CD4-positive, alpha-beta T cell (primary cell): ENCODE measurements around the gene SLC35C1. TPM values are rescaled to one million over a fixed set of nuclear protein-coding genes. Genes with fewer than 3 reads are reported as not detected.

Source experiments
- ATAC-seq: fragments of 200-7000 bp; cut with Tn5 transposase; one replicate; pipeline ENCODE4 v1.10.0; 2022; ENCODE audit warnings: mild to moderate bottlenecking; ENCODE audit not compliant: poor library complexity
- CTCF ChIA-PET: fragments of 350-600 bp; sonication (Branson Sonifier 250); formaldehyde crosslinking; loops from one replicate; lab custom pipeline; 2021; ENCODE audit warnings: antibody characterized with exemption, inconsistent platforms; lab: Charles Lee
- POLR2A ChIA-PET: fragments of 350-600 bp; sonication (Branson Sonifier 250); formaldehyde crosslinking; loops from one replicate; lab custom pipeline; 2021; ENCODE audit warnings: antibody characterized with exemption, inconsistent platforms; lab: Charles Lee
- DNase-seq, 14 experiments: peaks; one replicate each; pipeline ENCODE4 v3.0.0-alpha.2; 2013 to 2020; ENCODE audit warnings: mixed read lengths in 2 of 14
- H3K27ac ChIP-seq, 2 donors: one replicate each; pipeline versions ENCODE4 v1.5.1 to v1.7.0; 2013; ENCODE audit warnings: low read length in 2 of 2, low read depth in 1 of 2, mild to moderate bottlenecking in 1 of 2
- H3K27me3 ChIP-seq, 2 experiments: 1 replicate in 1 of 2; 2 replicates in 1 of 2; pipeline versions ENCODE4 v1.6.1 to v1.7.0; 2013; ENCODE audit warnings: low read length in 2 of 2, control low read depth in 1 of 2, mild to moderate bottlenecking in 1 of 2, moderate library complexity in 1 of 2; ENCODE audit not compliant: insufficient read depth in 2 of 2, control insufficient read depth in 1 of 2
- H3K36me3 ChIP-seq: one replicate; pipeline ENCODE4 v1.6.1; 2013; ENCODE audit warnings: low read length, control low read depth; ENCODE audit not compliant: insufficient read depth
- H3K4me1 ChIP-seq: one replicate; pipeline ENCODE4 v1.6.1; 2013; ENCODE audit warnings: low read length, control low read depth; ENCODE audit not compliant: insufficient read depth
- H3K4me3 ChIP-seq: one replicate; pipeline ENCODE4 v1.5.1; 2013; ENCODE audit warnings: mild to moderate bottlenecking, low read length, moderate library complexity
- H3K9me3 ChIP-seq, 2 experiments: 1 replicate in 1 of 2; 2 replicates in 1 of 2; pipeline versions ENCODE4 v1.6.1 to v1.7.0; 2013; ENCODE audit warnings: low read length in 2 of 2, mild to moderate bottlenecking in 2 of 2, control low read depth in 1 of 2, moderate library complexity in 1 of 2; ENCODE audit not compliant: control insufficient read depth in 1 of 2, insufficient read depth in 1 of 2
- H3K27ac Mint-ChIP-seq: one replicate; pipeline ENCODE4 v1.8.0; 2020; ENCODE audit warnings: mixed read lengths
- H3K27me3 Mint-ChIP-seq: one replicate; pipeline ENCODE4 v1.8.0; 2021; ENCODE audit warnings: mixed read lengths
- H3K36me3 Mint-ChIP-seq: one replicate; pipeline ENCODE4 v1.8.0; 2021; ENCODE audit warnings: low read depth, mixed read lengths
- H3K4me1 Mint-ChIP-seq: one replicate; pipeline ENCODE4 v1.8.0; 2021; ENCODE audit warnings: low read depth, mixed read lengths
- H3K4me3 Mint-ChIP-seq: one replicate; pipeline ENCODE4 v1.8.0; 2020; ENCODE audit warnings: mild to moderate bottlenecking, mixed read lengths
- H3K9me3 Mint-ChIP-seq: one replicate; pipeline ENCODE4 v1.8.0; 2020; ENCODE audit warnings: mixed read lengths
- intact Hi-C, 2 experiments: fragments of 100-400 bp; cut with DNase I in 1 of 2; cut with micrococcal nuclease in 1 of 2; formaldehyde crosslinking; loops; one replicate each; pipeline versions ENCODE4 v1.15.1 to v1.9.0; 2023 to 2025; cut with DNase I, micrococcal nuclease
- total RNA-seq, 174 experiments: library from RNA in 2 of 174; stranded (reverse) in 2 of 174; gene quantifications; one replicate each; pipeline ENCODE4 v1.2.3 and lab custom pipeline; 2021 to 2026
- TF ChIP-seq, protein P1 (sequence below): fragments of 200-600 bp; IDR thresholded peaks from one replicate; pipeline ENCODE4 v1.8.0; 2022; ENCODE audit warnings: antibody characterized with exemption, mild to moderate bottlenecking

Gene SLC35C1
- total RNA-seq, 2 experiments from 2014 or later: 4.4 to 4.9 TPM

DNA sequence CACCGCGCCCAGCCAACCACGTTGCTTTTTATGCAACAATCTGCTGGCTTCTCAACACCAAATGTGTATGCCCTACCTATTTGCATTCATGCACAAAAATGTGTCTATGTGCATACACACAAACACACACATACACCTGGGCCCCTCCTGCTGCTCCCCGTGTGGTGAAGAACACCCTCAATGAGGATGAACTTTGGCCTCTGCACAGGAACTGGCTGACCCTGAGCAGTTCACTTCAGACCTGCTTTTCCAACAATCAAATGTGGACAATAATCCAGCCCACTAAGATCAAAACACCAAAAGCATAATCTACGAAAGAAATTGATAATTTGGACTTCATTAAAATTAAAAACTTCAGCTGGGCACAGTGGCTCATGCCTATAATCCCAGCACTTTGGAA lies 25.3 kb upstream of the SLC35C1 start:
- Histone ChIP-seq H3K4me1 (no peaks in the 10 kb centered on the region), H3K27ac (no peak overlapping the region), H3K4me3 (no peak overlapping the region), H3K27me3 (no peaks in the 10 kb centered on the region), H3K36me3 (no peaks in the 10 kb centered on the region), H3K9me3 (no peaks in the 10 kb centered on the region)
- no peaks in the 10 kb centered on the region for H3K4me1 Mint-ChIP-seq
- no peak for DNase-seq
- H3K27me3 Mint-ChIP-seq: peaks cover 14% of the 10 kb centered on the region
- H3K9me3 Mint-ChIP-seq: no peaks in the 10 kb centered on the region
- no peak for ATAC-seq
- ChIA-PET POLR2A (no interaction called here), CTCF (no interaction called here)
- TF ChIP-seq, protein P1, sequence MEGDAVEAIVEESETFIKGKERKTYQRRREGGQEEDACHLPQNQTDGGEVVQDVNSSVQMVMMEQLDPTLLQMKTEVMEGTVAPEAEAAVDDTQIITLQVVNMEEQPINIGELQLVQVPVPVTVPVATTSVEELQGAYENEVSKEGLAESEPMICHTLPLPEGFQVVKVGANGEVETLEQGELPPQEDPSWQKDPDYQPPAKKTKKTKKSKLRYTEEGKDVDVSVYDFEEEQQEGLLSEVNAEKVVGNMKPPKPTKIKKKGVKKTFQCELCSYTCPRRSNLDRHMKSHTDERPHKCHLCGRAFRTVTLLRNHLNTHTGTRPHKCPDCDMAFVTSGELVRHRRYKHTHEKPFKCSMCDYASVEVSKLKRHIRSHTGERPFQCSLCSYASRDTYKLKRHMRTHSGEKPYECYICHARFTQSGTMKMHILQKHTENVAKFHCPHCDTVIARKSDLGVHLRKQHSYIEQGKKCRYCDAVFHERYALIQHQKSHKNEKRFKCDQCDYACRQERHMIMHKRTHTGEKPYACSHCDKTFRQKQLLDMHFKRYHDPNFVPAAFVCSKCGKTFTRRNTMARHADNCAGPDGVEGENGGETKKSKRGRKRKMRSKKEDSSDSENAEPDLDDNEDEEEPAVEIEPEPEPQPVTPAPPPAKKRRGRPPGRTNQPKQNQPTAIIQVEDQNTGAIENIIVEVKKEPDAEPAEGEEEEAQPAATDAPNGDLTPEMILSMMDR: no peak
- H3K36me3 Mint-ChIP-seq: no peaks in the 10 kb centered on the region
- no peak overlapping the region for H3K4me3 Mint-ChIP-seq
- no peak overlapping the region for H3K27ac Mint-ChIP-seq
- intact Hi-C loops: no loop called here

DNA sequence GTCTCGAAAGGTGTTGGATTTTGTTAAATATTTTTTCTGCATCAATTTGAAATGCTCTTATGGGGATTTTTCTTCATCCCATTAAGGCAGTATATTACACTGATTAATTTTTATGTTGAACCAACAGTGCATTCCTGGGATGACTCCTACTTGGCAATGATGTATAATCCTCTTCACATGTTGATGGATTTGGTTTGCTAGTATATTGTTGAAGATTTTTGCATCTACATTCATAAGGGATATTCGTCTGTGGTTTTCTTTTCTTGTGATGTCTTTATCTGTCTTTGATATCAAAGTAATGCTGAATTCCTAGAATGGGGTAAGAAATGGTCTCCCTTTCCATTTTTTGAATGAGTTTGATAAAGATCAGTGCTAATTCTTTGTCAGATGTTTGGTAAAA lies 18.7 kb upstream of the SLC35C1 start:
- CTCF ChIA-PET: no interaction called here
- POLR2A ChIA-PET: no interaction called here
- Histone ChIP-seq H3K27me3 (peaks cover 4 to 7% of the 10 kb centered on the region in 2 experiments), H3K27ac (no peak overlapping the region), H3K4me1 (no peaks in the 10 kb centered on the region), H3K9me3 (peaks cover 3 to 14% of the 10 kb centered on the region in 2 experiments), H3K36me3 (no peaks in the 10 kb centered on the region), H3K4me3 (no peak overlapping the region)
- ATAC-seq: no peak
- TF ChIP-seq, protein P1: no peak
- DNase-seq: no peak
- Mint-ChIP-seq H3K27me3 (peaks cover 30% of the 10 kb centered on the region), H3K27ac (no peak overlapping the region), H3K4me1 (no peaks in the 10 kb centered on the region), H3K9me3 (peaks cover 10% of the 10 kb centered on the region), H3K4me3 (no peak overlapping the region), H3K36me3 (no peaks in the 10 kb centered on the region)
- intact Hi-C loops: no loop called here

DNA sequence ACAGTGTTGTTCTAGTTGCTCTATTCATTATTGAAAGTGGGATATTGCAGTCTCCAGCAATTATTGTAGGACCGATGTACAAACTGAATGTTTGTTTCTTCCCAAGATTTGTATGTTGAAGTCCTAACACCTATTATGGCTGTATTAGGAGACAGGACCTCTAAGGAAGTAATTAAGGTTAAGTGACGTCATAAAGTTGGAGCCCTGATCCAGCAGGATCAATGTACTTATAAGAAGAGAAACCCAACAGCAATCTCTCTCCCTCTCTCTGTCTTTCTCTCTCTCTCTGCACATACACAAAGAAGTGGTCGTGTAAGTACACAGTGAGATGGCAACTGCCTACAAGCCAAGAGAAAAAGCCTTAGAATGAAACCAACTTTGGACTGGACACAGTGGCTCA lies 16.1 kb upstream of the SLC35C1 start:
- Histone ChIP-seq H3K4me3 (no peak overlapping the region), H3K36me3 (no peaks in the 10 kb centered on the region), H3K9me3 (peaks cover 3 to 14% of the 10 kb centered on the region in 2 experiments), H3K27me3 (peaks cover 4 to 13% of the 10 kb centered on the region in 2 experiments), H3K27ac (no peak overlapping the region), H3K4me1 (no peaks in the 10 kb centered on the region)
- DNase-seq (no peak), ATAC-seq (no peak)
- Mint-ChIP-seq H3K4me1 (no peaks in the 10 kb centered on the region), H3K9me3 (peaks cover 10% of the 10 kb centered on the region), H3K36me3 (no peaks in the 10 kb centered on the region), H3K4me3 (no peak overlapping the region), H3K27me3 (peaks cover 33% of the 10 kb centered on the region), H3K27ac (no peak overlapping the region)
- intact Hi-C loops: no loop called here
- POLR2A ChIA-PET: no interaction called here
- CTCF ChIA-PET: no interaction called here
- TF ChIP-seq, protein P1: no peak
